ENCODE data around the gene CRYGS.
"Not testable (repeated sequence)": the region's sequence is repeated elsewhere in the genome, so short reads cannot be mapped to it uniquely, and the experiment has no call there.

The CRYGS gene

DNA sequence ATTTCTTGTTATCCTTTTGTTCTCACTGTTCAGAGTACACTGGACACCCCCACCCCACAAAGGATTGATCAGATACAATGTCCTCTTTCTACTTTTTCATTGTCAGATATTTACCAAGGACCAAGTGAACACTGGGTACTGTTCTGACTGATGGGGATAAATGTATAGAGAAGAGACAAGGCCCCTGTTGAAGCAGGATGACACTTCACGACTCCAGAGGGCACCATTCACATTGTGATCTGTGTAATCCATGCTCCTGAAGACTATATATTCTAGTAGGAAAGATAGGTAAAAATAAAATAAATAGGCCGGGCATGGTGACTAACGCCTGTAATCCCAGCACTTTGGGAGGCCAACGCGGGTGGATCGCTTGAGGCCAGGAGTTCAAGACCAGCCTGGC lies 7.2 kb upstream of the CRYGS start:
- no peak for DNase-seq

DNA sequence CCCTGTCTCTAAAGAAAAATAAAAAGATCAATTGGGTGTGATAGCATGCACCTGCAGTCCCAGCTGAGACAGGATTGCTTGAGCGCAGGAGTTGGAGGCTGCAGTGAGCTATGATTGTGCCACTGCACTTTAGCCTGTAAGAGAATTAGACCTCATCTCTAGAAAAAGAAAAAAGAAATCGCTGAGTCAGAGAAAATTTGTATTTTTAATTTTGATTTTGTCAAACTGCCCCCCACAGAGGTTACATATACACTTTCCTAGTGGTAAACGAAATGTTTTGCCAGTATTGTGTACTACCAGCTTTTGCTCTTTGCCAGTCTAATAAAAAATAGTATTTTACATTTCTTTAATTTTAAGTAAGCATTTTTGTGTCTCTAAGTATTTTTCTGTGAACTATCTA lies 5.3 kb upstream of the CRYGS start:
- DNase-seq: no peak

DNA sequence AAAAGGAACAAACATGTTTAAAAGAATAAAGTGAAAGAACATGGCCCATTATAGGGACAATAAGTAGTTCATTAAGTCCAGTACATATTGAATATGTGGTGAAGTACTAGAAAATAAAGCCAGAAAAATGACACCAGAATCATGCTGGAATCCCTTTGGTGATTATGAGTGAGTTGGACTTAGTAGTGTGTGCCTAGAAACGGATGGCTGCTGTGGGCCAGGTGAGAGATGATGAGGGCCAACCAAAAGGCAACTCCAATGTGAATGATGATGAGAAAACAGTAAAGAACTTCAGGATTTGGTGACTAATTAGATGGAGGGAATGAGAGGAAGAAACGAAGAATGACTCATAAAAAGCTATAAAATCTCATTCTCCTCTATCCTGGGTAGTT lies 3.3 kb downstream of the CRYGS start:
- DNase-seq: no peak

DNA sequence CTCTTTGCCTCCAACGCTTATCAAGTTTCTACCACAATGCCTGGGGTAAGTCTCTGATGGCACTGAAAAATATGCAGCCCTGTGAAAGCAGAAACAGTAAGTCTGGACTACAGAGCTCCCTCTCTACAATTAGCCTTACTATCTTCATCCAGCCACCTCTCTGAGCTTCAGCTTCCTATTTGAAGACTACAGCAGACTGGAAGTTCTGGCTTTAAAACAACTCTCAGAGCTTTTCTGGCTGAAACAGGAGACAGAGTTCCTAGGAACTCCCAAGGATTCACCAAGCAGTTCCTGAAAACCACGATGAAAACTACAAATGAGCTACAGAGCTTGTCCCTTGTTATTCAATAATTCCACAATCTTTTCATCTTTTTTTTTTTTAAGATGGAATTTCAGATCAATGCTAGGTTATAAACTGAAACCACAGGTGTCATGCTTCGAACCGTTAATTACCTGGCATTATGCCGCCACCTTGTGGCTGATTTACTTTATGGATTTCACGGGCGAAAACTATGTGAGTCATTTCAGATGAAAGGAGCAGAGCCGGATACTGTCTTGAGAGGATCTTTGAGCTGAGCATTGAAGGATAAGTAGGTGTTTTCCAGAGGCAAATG lies 3.9 kb downstream of the CRYGS start:
- DNase-seq: peak; percentile 65 to 79

DNA sequence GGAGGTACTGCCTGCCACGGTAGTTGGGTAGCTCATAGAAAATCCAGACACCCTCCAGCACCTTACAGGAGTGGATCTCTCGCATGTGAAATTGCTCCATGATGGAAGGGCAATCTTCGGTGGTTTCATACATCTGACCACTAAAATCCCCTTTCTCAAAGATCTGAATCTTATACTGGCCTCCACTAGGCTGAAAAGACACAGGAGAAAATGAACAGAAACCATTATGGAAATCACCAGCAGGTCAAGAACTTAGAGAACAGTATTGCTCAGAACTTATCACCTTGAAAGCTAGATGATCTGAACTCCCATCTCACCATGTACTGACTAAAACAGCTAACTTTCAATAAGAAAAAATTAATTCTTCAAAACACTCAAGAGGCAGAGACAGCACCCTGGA lies 5.4 kb downstream of the CRYGS start:
- DNase-seq: no peak

DNA sequence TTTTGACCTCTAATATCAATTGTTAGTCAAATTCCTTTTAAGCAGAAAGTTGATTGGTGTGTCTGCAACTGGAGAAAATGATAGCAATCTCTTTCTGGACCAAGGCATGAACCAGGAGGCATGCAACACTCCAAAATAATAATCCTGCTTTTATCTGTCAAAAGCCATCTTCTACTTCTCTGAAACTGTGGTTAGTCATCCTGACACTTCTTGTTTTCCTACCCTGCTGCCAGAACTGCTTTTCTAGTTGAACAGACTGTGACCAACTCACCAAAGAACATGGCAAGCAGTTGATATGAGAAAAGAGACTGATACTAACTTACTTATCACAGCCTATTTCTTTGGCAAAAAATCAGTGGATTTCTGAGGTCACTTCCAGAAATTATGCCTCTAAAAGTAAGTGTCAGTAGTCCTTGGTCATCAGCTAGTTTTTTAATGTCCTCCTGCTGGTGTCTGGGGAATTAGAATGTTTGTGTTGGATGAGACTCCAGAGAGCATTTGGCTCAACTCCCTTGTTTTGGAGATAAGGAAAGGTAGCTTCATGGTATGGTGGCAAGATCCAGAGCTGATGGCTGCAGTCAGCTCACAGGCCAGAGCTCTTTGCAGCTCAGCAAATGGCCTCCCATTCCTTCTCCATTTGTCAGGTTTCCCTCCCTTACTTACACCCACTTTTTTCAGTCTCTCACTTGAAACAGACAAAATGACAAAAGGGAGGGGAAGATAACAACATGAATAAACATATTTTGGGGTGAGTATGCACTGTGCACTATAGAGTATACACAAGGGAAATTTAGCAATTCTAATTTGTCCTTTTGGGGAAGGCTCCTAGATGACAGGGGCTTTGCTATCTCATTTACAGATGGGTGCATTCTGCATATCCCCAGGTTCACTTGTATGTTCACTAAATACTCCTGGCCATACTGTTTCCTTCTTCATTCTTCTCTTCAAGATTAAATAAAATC lies 7.0 kb downstream of the CRYGS start:
- DNase-seq: no peak

DNA sequence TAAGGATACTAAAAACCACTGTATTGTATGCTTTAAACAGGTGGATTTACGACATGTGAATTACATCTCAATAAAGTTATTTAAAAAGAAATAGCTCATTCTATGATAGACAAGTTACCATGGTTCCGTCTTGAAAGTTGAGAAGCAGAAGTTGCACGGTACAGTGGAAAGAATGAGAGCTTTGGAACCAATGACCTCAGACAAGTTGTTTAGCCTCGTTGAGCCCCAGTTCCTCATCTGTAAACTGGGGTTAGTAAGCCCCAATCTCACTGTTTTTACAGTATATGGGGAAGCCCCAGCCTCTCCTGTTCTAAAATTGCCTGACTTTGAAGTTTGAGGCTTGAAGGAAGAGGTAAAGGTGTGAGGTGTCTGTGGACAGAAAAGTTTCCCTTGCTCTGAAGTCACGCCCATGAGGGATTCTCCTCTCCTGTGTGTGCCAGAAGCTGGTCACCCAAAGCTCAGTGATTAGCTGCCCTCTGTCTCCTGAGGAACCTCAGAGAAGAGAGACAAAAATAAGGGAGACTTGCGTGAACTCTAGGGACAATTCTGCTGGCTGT lies 10.0 kb downstream of the CRYGS start:
- DNase-seq: no peak

DNA sequence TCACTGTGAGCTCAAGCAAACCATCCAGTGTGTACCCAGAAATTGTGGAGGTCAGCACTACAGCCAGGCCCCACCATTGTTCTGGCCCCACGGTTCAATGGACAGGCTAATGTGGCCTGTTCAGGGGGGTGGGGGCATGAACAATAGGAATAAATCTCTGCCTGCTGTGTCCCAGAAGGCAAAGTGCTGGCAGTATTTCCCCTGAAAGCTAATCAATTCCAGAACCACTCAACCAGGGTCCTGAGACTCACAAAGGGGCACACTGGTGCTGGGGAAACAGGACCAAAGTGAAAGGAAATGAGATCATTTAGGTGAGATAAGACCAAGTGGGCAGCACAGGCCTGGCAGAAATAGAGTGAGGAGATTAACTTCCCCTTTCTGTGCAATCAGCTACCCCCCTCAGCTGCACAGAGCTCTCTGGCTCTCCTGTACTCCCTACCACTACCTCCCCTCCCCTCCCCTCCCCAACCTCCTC lies 11.5 kb downstream of the CRYGS start:
- DNase-seq: no peak

DNA sequence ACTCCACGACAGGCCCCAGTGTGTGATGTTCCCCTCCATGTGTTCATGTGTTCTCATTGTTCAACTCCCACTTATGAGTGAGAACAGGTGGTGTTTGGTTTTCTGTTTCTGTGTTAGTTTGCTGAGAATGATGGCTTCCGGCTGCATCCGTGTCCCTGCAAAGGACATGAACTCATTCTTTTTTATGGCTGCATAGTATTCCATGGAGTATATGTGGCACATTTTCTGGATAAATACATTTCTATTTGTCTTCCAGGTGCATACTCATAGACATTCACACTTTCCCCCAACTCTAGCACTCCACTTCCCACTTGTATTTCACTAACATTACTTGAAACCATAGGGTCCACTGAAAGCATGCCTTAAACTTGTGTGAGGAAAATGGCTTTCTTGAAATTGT lies 12.5 kb downstream of the CRYGS start:
- DNase-seq: not testable (repeated sequence)

DNA sequence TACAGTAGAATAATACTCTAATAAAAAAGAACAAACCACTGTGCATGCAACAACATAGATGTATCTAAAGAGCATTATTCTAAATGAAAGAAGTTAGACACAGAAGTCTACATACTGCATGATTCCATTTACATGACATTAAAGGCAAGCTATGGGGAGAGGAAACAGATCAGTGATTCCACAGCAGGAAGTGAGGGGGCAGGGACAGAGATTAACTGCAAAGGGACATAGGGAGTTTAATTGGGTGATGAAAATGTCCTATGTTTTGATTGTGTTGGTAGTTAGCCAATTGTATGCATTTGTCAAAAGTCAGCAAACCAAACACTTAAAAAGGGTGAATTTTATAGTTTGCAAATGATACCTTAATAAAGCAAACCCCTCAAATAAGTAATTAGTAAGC lies 13.8 kb downstream of the CRYGS start:
- no peak for DNase-seq

DNA sequence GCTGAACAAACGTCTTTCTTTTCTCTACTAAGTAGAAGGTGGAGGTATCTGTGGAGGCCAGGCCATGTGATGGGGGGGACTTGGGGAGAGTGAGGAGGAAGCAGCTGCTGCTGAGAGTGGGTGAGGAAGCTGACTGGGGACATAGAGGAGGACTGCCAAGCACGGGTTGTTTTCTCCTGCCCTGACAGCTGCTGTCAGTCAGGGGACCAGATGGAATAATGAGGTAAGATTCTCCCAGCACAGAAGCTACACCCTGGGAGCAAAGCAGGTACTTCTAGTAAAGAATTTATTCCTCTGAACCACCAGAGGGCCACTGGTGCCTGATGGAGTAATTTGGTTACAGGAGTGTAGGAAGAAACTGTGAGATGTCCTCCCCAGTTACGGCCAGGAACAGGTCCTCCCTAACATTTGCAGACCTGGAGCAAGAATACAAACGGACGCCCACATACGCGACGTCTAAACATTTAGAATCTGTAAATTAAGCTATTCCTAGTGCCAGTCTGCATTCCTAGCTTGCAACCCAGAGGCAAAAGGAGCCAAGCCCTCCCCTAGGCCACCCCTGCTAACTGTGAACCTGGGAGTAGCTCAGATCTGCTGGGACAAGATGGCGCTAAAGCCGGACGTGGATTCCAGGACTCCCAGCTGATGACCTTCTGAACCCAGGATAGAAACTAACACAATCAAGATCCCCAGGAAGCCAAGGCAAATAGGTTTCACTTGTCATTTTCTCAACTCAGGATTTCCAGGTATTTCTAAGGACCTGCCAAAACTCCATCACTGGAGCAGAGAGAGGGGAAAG lies 14.8 kb downstream of the CRYGS start:
- DNase-seq: no peak

DNA sequence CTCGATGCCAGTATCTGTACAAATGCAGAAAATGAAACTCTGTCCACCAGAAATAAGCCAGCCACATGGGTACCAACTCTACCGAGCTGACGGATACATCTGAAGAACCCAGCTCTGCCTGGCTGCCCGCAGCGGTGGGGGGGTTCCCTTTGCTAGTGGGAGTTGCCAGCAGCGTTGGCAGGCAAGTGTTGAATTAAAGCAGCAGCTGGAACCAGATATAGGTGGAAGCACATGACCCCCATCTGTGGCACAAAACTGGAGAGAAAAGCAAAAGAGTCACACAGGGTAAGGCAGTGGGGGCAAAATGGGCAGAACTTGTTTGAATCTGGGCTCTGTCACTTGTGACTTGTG lies 17.9 kb downstream of the CRYGS start:
- no peak for DNase-seq

DNA sequence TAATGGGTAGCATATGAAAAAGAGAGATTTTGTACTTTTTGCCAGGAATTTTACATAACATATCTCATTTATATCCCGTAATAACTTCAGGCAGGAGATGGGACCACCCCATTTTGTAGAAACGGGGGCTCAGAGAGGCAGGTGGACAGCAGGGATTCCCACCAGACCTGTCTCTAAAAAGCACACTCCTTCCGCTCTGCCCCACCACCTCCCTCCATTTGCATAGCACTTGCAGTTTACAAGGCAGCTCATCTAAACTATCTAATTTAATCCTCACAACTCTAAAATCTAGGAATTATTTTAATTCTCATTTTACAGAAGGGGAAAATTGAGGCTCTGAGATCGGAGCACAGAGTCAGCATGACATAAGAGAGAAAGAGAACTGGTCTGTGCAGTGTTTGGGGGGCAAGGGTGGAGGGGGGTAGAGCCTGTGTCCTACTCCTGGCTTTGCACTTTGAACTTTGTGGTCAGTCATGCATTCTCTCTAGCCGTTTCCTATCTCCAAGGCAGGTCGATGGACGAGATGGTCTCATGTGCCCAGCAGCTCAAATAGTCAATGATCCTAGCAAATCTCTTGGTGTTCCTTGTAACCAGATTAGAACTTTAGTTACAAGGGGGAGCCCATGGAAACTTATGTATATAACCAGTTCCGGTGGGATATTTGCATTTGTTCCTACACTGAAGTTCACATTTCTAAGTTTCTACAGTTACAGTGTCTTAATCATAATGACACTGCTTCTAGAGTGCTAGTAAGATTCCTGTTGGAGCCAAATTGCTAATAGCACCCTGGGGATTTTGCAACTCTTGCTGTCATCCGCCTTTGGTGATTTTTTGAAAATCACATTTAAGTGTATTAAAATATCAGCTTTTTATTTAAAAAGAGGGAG lies 18.6 kb downstream of the CRYGS start:
- DNase-seq: no peak

DNA sequence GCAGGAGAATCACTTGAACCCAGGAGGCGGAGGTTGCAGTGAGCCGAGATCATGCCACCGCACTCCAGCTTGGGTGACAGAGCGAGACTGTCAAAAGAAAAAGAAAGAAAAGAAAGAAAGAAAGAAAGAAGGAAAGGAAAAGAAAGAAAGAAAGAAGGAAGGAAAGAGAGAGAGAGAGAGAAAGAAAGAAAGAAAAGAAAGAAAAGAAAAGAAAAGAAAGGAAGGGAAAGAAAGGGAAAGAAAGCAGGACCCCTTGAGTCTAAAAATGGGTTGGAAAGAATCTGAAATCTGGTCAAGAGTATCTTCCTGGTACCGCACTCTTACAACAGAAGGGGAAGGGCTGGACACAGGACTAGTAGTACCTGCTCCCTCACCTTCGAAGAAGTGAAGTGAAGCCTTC lies 19.6 kb downstream of the CRYGS start:
- no peak for DNase-seq

DNA sequence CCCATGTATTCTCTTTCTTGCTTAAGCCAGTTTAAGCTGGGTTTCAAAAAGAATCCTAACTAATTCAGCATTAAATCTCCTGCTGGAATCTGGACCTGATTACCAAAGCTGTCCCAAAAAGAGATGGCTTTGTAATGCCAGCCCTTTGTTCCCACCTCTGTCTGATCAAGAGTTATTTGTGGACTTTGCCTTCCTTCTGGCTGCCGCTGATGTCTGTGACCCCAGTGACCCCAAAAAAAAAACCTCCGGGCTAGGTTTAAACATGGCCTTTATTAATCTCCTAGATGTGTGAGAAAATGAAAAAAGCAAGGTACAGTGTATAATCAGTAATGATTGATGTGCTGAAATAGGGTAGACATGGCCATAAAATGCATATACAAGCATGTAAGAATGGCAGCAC lies 20.7 kb downstream of the CRYGS start:
- DNase-seq: no peak

DNA sequence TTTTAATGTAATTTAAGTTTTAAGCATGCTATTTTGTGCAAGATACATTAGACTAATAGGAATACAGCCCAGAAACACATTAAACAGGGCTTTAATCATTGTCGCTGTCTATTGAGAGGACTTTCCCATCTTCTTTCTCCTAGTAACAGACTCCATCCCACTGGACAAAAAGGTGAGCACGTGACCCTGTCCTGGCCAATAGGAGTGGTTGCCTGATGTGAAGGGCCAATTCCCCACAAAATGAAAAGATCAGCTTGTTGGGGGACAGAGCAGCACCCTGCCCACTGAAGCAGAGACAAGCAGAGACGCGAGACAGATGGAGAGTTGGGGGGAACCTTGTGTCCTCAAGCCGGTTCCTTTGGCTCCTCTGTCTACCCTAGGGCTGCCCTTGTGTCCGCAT lies 21.2 kb downstream of the CRYGS start:
- DNase-seq: no peak

DNA sequence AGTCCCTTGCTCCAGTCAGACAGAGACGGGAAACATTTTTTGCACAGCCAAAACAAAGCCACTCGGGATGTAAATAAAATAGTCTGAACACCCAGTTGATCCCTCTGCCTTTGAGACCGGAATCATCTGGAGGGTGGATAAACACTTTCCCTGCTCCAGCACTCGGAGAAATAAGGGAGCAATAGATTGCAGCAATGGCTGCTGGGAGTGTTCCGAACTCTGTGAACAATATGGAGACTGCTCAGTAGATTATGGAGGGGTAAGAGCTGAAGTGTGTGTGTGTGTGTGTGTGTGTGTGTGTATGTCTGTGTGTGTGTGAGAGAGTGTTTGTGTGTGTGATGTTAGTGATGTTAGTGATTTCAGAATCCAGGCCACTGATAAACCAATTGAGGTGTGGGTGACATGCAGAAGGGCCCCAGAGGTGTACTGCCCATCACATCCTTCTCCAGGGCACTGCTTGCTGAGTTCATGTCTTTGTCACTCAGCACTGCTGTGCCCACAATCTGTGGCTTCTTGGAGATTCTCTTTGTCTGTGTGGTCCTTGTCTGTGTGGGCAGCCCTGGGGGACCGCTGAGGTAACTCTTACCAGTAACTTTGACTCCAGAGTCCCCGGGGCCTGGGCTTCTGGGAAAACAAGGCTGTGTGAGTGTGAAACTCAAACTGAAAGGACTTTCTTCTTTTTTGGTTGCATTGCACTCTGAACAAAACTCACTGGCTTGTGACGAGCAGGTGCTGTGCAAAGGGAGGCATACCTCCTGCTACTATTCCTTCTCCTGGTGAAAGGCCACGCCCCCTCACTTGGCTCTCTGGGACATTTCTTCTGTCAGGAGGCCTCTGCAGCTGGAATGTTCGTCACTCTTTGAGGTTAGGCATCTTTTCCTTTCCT lies 23.0 kb downstream of the CRYGS start:
- DNase-seq: no peak

DNA sequence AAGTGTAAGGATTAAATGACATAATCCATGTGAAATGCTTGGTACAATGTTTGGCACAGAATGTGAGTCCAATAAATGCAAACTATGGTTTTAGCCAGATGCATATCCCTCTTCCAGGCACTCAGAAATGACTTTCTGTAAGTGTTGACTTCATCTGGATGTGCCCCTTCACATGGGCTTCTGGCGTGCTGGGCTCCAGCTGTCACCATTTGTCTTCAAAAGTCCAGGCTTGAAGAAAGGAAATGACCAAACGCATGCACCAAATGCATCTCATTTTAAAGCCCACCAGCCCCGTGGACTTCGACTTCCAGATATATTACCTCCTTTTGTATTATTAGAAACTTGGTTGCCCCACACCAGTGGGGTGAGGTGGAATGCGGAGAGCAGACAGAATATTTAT lies 23.7 kb downstream of the CRYGS start:
- no peak for DNase-seq

DNA sequence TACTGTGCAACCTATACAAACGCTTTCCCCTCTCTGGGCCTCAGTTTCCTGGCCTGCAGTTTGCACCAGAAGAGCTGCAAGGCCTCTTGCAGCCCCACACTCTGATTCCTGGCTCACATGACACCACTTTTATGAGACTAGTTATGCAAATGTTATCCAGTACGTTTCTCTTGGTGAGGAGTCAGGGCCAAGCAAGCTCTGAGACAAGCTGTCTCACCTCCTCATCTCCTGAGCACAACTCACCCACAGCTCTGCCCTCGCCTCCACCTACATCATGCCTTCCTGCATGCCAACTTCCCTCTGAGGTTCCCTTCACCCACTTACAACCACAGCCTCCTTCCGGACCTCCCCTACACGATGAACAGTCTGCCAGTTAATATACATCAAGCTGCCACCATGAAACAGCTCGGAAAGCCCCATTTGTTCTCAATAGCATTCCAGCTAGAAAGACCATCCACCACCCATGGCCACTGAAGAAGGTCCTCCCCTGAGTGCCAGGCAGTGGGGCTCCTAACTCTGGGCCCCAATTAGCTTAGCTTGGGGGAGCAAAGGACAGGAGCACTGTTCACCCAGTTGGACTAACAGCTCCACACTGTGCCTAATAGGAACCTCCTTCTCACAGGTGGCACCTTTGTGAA lies 25.0 kb downstream of the CRYGS start:
- DNase-seq: no peak

DNA sequence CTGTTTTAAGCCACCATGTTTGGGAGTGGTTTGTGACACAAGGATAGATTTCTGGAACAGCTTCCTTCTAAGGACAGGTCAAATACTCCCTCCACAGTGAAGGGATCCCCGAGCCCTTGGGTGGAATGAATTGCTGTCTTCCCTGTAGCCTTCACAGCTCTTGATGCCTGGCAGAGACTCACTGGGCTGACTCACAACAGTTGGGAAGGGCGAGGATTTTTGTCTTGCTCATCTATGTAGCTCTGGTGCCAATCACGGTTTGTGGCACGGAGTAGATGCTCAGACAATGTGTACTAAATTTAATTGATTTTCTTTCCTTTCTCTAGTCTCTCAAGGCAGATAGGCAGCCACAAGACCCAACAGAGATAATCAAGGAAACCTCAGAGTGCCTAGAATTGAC lies 27.0 kb downstream of the CRYGS start:
- no peak for DNase-seq

DNA sequence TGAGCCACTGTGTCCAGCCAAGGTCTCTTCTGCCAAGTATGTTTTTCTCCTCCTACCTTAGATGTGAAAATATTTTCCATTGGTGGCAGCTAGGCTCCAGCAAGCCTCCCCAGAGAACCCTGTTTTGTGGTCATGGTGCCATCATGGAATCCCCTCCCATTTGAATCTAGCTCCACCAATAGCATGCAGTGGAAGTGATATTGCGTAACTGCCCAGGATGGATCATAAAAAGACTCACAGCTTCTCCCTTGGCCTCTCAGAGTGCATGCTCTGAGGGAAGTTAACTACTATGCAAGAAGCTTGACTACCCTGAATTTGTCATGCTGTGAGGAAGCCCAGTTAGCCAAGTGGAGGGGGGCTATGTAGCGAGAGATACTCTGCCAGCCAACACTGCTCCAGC lies 27.5 kb downstream of the CRYGS start:
- no peak for DNase-seq

Data from NCI-H2081 (cell line).